HG02840 (cell line): Measurements from ENCODE around the gene RASSF5.
"Not testable (repeated sequence)": the region's sequence is repeated elsewhere in the genome, so short reads cannot be mapped to it uniquely, and the experiment has no call there.

Experiments used
- ATAC-seq: cut with Tn5 transposase; IDR thresholded peaks from one replicate; pipeline ENCODE4 v1.9.1; 2021; ENCODE audit warnings: mild to moderate bottlenecking, moderate library complexity, moderate number of reproducible peaks; ENCODE audit not compliant: unreplicated experiment, low FRiP score

The RASSF5 gene

GRCh38 chr1:206476058-206476457, 31.3 kb upstream of the RASSF5 start:
- no peak for ATAC-seq

DNA sequence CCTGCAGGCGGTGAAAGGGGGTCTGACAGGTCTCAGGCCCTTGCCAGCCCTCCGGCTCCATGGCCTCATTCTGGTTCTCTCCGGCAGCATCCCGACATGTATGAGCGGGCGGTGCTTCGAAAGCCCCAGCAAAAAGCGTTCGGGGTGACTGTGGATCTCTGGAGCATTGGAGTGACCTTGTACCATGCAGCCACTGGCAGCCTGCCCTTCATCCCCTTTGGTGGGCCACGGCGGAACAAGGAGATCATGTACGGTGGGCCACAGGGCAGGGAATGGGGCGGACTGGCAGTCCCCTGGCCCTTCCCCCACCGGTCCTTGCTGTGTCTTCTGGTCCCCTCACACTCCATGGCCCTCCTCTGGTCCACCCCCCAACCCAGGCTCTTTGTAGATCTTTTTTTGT, 30.7 kb upstream of the RASSF5 start:
- no peak for ATAC-seq

- ATAC-seq: no peak
These were observed 30.2 kb upstream of the RASSF5 start for GRCh38 chr1:206477110-206477509.

GRCh38 chr1:206477581-206478380, 29.6 kb upstream of the RASSF5 start:
- no peak for ATAC-seq

- ATAC-seq: no peak
These were observed 28.6 kb upstream of the RASSF5 start for GRCh38 chr1:206478746-206479145.

DNA sequence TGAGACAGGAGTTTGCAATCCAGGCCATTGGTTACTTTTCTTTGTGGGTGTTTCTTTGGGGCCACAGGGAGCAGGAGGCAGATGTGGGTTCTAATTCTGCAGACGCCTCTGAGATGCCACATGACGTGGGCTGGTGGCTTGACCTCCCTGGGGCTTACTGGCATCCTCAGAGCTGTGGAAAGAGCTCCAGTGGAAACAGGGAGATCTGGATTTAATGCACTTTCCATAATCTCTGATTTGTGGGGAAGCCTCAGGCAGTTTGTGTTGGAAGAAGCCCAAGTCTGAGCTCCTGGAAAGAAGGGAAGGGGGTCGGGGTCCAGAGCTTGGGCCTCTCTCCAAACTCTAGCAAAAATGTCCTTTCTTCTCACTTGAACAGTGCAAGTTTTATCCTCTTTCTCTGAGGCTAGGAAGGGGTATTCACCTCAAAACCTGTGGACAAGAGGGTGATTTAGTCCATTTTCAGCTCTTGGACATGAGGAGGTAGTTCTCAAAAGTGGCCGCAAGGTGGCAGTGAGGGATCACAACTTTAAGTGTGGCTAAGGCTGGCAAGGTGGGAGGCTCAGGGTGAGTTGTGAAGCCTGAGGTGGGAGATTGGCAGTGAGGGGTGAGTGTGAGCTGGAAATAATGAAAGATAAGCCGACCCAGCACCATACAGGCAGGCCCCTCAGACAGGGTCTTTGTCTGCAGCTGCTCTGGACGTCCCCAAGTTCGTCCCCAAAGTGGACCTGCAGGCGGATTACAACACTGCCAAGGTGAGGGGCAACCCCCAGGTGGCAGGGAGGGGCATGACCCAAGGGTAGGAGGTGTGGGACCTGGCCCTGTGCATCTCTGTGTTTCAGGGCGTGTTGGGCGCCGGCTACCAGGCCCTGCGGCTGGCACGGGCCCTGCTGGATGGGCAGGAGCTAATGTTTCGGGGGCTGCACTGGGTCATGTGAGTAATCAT, 27.9 kb upstream of the RASSF5 start:
- ATAC-seq: no peak

- ATAC-seq: no peak
These were observed 27.1 kb upstream of the RASSF5 start for GRCh38 chr1:206480211-206480610.

DNA sequence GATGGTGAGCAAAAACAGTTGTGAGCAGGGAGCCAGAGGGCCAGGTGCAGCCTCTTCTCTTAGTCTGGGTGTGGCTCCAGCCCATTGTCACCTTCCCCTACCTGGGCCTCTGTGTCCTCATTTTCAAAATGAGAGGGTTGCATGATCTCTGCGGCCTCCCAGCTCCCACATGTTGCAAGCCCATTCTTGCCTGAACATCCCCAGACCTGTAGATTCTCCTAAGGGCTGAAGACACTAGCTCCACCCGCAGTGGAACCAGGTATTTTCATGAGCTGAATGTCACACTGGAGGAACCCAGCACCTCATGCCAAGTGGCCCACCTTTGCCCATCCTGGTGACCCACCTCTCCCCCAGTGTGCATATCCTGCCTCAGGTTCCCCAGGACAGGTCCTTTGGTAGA, 24.7 kb upstream of the RASSF5 start:
- no peak for ATAC-seq

GRCh38 chr1:206483864-206484263, 23.5 kb upstream of the RASSF5 start:
- not testable (repeated sequence) for ATAC-seq

- no peak for ATAC-seq
These were observed 22.4 kb upstream of the RASSF5 start for GRCh38 chr1:206484901-206485300.

GRCh38 chr1:206486995-206487788, 20.1 kb upstream of the RASSF5 start:
- no peak for ATAC-seq

DNA sequence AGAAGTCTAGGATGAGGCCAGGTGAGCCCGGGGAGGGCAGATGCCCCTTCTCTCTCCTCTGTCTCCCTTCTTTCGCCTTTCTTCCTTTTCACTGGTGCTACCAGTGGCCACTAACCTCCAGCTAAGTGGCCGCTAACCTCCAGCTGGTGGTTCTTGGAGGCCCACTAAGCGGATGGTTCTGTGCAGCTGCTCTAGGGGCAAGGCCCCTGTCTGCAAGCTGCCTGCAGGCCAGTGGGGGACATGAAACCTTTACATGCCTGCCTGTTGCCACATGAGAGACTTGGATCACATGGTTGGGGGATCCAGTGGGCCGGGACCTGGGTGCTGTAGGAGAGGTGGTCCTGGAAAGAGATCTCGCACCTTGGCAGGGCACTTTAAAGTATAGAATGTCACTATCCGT, 19.4 kb upstream of the RASSF5 start:
- ATAC-seq: no peak

DNA sequence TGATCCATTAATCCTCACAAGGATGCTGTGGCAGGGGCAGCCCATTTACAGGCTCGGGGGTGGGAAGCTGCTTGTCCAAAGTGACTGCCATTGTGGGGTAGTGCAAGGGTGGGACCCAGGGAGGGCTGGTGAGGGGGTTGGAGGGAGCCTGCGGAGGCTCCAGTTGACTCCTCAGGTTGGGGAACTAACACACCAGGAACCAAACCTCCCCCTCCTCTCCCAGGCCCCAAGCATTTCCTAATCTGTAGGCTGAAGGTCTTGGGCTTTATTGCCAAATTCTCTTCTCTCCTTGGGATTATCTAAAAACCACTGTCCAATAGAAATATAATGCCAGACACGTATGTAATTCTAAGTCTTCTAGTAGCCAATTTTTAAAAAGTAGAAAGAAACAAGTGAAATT, 18.9 kb upstream of the RASSF5 start:
- ATAC-seq: no peak

DNA sequence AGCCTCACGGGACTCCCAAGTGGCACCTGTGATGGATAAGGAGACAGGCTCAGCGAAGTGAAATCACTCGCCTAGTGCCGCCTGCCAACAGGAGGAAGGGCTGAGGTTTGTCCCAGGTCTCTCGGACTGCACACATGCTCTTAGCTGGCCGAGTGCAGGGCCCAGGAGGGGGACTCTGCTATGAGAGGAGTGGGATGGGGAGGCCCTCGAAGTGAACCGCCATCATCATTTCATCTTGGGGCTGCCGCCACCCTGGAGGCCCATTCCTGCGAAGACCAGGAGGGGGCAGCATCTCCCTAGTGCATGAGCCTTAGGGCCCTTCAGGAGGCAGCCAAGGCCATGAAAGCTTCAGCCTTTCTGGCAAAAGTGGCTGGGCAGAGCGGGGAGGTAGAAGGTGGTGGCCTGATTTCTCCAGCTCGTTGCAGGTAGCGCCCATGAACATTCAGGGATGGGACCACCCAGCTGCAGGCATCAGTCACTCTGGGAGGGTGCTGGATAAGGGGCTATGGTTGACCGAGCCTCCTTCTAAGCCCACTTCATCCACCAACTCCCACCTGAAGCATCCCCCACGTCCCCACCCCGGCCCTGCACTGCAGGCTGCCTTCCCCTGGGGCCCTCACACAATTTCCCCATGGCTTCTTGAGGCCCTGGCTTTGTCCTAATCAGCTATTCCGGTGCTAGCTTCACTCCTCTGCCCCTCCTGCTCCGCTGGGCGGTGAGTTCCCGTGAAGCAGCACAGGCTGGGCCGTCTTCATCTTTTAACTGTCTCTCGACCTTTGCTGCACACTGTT, 17.2 kb upstream of the RASSF5 start:
- no peak for ATAC-seq

GRCh38 chr1:206490771-206491405, 16.4 kb upstream of the RASSF5 start:
- ATAC-seq: no peak

- ATAC-seq: no peak
These were observed 15.7 kb upstream of the RASSF5 start for GRCh38 chr1:206491616-206492015.

DNA sequence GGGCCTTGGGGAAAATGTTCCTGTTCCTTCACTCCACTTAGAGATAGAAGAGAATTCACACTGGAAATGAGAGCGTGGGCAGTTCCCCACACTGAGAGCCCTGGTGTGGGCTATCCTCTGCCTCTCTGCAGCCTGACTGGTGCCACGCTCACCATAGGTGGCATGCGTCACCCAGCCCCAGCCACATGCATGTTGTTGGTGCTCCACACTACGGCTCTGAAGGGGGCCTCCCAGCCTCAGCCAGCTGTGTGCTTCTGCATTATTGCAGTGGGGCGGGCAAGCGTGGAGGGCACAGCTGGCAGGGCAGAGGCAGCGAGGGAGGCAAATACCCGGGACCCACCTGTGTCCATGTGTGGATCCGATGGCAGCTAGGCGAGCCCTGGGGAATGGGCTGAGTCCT, 14.7 kb upstream of the RASSF5 start:
- no peak for ATAC-seq

GRCh38 chr1:206493279-206493678, 14.1 kb upstream of the RASSF5 start:
- ATAC-seq: no peak

DNA sequence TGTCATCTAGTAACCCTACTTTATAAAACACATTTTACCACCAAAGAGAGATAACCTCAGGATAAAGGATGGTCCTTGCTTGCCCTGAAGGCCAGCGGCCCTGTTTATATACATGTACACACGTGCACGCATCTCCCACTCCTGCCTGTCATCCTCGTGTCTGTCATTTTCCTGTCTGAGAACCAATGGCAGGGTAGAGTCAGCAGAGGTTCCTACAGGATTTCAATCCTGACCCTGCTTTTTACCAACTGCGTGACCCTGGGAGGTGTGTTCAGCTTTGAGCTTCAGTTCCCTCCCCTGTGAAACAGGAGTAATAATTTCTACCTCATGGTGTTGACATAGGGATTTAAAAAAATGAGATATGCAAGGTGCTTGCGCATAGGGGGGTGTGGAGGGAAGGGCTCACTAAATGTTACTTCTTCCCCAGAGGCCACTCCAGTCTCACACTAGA, 12.3 kb upstream of the RASSF5 start:
- no peak for ATAC-seq
